Measurements from ENCODE around the gene DALRD3.
"Not testable (repeated sequence)": the region's sequence is repeated elsewhere in the genome, so short reads cannot be mapped to it uniquely, and the experiment has no call there.

The DALRD3 gene

DNA sequence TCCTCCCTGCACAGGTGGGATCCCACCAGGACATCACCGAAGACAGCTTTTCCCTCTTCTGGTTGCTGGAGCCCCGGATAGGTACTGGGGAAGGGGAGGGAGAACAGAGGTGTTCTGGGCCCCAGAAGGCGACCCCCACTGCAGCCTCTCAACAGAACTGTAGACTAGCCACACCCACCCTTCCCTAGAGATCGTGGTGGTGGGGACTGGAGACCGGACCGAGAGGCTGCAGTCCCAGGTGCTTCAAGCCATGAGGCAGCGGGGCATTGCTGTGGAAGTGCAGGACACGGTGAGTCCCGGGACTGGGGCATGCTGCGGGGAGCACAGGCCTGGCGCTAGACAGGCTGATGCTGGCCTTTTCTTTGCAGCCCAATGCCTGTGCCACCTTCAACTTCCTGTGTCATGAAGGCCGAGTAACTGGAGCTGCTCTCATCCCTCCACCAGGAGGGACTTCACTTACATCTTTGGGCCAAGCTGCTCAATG, 4.3 kb upstream of the DALRD3 start:
- no peak for FAIRE-seq
- DNase-seq (ENCODE audit: extremely low spot score, insufficient read length, low read depth), result no peak

DNA sequence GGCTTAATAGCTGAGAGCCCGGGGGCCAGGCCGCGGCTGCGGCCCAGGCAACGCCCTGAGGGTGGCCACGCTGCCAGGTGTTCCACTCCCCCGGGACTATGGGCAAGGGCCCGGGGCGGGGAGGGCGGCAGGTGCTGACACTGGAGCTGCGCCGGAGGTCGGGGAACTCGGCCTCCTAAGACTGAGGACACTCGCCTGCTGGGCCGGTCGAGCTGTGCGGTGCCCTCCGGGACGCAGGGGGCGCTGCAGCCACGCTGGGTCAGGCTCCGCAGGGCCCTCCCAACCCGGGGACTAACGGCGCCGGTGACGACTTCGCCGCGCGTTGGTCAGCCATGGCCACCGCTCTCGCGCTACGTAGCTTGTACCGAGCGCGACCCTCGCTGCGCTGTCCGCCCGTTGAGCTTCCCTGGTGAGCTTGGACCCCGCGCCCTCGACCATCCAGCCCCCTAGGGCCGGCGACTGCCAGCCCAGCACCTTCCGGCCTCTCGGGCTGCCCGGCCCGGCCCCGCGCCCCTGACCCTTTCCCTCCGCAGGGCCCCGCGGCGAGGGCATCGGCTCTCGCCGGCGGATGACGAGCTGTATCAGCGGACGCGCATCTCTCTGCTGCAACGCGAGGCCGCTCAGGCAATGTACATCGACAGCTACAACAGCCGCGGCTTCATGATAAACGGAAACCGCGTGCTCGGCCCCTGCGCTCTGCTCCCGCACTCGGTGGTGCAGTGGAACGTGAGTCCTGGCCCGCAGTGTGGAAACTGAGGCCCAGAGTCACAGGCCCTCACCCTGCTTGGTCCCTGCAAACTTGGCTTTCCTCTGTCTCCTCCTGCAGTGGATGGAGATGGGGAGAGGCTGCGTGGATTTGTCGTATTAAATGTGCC, 3.7 kb upstream of the DALRD3 start, which contains the start of gene NDUFAF3:
TSS of gene NDUFAF3 (plus strand) at position 309 of the 875 bp plus-strand sequence. CDS start at position 333, 24 bp downstream.
- FAIRE-seq (no peak), DNase-seq (ENCODE audit: extremely low spot score, insufficient read length, low read depth) (peak; percentile 75)

DNA sequence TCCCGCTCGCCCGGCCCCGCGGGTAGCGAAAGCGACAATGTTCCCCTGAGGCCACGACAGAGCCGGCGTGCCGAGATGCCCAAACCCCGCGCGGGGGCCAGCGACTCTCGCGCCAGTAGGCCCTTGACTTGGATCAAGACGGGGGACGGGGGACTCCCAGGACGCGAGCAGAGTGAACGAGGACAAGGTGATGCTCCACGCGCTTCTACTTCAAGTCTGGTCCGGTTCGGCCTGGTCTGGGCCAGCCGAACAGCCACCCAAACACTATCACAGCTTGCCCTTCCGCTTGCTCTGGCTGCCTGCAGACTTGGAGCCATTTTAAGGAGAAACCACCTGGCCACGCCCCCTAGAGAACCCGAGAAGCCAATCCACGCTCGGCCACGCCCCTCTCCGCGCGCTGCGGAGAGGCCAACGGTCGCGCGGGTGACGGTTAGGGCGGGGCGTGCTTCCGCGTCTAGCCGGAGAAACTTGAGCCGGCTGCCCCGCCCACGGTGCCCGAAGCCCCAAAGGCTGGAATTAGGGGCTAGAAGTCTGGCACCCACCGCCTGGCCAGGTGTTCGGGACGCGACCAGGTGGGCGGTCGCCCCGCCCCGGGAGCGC, 2.9 kb upstream of the DALRD3 start:
- FAIRE-seq (peak; percentile 96), DNase-seq (ENCODE audit: extremely low spot score, insufficient read length, low read depth) (peak; percentile 87)

DNA sequence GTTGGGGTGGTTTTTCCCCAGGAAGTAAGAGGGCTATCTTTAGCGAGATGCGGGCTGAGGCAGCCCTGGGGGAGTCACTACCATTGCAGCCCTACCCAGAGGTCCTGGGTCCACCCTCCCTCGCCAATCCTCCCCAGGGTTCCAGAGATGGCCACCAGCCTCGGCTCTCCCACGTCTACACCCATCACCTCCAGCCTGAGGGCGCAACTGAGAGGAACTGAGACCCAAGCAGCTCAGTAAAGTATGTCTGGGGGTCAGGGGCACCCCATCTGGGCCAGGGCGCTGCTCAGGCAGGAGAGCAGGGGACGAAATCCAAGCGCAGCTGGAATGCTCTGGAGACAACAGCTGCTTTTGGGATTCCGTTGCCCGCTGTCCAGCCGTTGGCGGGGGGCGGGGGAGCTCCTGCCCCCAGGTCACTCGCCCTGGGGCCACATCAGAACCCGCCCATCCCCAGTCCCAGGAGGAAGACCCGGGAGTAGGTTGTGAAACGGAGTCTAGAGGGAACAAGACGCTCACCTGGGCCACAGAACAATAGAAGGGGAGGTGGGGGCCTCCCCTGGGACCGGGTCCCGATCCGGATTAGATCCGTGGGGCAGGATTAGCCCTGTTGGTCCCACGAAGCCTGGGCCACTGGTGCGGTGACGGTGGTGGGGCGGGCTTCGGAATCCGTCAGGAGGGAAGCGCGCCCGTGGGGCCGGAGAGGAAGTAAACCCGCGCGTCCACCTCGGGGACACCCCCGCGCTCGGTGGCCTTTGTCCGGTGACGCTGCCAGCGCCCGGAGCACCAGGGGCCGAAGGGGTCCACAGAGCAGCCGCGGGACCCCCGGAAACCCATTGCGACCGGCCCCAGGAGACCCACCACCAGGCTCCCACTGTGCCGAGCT, 2.2 kb upstream of the DALRD3 start:
- FAIRE-seq (peak; percentile 67), DNase-seq (ENCODE audit: extremely low spot score, insufficient read length, low read depth) (no peak)

DNA sequence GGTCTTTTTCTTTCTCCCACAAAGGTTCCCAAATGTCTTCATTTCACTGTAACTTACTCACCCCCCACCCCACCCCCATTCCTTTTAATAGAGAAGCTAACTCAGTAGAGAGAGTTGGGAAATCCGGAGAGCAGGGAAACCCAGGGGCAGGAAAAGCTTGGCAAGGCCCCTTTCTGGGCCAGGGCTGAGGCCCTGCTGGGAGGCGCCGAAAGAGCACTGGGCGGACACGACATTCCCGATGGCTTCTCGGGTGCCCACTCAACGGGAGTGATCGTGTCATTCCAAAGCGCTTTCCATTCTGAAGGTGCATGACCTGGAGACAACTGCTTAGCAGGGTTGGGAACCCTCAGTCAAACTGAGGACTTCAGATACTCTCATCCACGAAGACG, 1.6 kb upstream of the DALRD3 start:
- no peak for DNase-seq (ENCODE audit: extremely low spot score, insufficient read length, low read depth)
- no peak for FAIRE-seq

DNA sequence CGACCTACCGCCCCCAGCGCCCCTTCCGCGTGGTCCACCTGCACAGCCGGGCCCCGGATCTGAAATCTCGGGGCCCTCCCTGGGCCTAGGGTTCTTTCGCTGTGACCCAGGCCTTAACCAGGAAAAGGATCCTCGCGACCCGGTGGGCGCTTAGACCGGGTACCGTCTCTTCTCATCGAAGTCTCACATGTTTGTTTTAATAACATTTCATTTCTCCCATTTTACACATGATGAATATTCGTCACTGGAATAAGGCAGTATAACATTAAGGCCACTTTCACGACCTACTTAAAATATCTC, 277 bp upstream of the DALRD3 start:
- no peak for FAIRE-seq
- no peak for DNase-seq (ENCODE audit: extremely low spot score, insufficient read length, low read depth)

DNA sequence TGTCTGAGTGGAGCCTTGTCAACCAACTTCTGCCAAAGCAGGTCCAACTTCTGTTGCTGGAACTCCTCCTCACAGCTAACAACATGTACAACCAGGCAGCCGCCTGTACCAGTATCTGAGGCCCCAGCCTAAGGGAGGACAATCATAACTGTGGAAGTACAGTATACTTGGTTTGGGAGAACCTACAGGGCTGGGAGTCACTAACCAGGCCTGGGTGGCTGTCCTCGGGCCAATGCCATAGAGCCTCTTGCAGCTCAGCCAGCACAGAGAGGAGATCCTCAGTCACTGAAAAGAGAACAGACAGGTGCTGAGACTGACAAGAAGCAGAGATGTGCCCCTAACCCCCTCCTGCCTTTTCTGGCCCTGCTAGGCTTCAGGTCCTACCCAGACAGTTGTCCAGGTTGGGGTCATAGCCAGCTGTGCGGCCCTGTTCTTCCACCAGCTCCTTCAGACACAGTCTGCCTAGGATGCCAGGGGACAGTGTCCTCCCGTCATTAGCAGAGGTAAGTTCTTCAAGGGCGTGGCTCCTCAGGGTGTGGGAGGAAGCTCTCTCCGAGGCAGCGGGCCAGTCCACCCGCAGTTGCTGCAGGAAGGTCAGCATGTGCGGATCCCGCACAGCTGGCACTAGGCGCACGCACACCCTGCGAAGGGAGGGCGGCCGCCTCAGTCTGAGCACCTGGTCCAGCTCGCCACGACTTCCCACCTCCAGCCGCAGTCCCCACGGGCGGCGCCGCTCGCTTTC, 980 bp downstream of the DALRD3 start:
- FAIRE-seq (no peak), DNase-seq (ENCODE audit: extremely low spot score, insufficient read length, low read depth) (no peak)

DNA sequence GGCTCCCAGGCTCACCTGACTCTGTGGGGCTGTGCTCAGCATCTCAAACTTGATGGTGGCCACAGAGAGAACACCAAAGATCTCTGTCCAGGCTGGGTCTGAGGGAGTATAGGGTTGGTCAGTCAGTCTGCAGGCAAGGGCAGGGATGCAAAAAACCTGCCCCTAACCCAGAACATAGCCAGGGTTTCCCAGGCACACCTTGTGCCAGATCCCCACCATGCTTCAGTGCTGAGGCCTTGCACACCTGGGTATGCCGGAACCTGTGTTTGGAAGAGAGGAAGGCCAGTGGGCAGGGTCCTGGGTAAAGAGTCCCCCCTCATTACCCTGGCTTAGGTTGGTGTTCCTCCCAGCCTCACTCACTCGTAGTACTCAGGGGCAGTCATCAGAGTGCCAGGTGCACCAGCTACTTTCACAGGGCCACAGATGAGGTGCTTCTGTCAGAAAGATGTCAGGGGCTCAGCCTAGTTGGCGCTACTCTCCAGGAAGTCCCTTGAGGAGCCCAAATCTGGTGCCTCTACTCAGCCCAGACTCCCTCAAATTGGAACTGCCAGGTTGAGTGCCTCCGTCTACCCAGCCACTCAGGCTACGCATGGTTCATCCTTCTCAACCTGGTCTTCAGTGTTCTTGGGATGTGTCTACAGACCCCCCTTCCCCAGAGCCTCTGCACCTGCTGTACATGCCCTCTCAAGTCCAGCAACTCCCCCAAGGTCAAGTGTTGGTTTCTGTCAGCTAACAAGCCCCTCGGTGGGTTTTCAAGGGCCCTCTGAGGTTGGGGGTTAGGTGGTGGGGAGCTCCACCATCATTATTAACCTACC, 1.8 kb downstream of the DALRD3 start:
- no peak for FAIRE-seq
- no peak for DNase-seq (ENCODE audit: extremely low spot score, insufficient read length, low read depth)

DNA sequence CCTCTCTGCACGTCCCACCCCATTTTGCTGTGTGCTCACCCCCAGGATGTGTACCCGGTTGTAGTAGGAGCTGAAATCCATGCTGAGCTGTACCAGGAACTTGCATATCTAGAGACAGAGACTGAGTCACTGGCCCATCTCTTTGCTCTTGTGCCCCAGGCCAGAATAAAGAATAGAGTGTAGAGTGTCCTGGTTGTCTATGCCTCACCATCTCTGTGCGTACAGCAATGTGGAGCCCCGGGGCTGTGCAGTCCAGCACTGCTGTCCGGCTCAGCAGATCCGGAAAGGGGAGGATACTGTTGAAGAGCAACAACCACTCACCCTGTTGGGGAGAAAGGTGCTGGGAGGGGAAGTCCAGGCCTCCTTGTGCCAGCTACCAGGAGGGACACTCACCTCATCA, 2.6 kb downstream of the DALRD3 start:
- FAIRE-seq (no peak), DNase-seq (ENCODE audit: extremely low spot score, insufficient read length, low read depth) (no peak)

DNA sequence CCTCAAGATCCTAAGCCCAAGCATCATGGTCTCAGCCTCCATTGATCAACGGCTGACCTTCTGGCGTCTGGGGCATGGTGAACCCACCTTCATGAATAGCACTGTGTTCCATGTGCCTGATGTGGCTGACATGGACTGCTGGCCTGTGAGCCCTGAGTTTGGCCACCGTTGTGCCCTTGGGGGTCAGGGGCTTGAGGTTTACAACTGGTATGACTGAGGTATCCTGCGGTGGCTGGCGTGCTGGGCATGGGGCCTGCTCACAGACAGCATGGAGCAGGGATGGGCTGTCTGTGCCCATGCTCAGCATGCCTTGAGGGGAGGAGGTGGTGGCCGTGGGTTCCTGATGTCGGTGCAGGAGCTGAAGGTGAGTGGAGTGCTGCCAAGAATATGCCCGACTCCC, 3.3 kb downstream of the DALRD3 start:
- FAIRE-seq (no peak), DNase-seq (ENCODE audit: extremely low spot score, insufficient read length, low read depth) (no peak)

DNA sequence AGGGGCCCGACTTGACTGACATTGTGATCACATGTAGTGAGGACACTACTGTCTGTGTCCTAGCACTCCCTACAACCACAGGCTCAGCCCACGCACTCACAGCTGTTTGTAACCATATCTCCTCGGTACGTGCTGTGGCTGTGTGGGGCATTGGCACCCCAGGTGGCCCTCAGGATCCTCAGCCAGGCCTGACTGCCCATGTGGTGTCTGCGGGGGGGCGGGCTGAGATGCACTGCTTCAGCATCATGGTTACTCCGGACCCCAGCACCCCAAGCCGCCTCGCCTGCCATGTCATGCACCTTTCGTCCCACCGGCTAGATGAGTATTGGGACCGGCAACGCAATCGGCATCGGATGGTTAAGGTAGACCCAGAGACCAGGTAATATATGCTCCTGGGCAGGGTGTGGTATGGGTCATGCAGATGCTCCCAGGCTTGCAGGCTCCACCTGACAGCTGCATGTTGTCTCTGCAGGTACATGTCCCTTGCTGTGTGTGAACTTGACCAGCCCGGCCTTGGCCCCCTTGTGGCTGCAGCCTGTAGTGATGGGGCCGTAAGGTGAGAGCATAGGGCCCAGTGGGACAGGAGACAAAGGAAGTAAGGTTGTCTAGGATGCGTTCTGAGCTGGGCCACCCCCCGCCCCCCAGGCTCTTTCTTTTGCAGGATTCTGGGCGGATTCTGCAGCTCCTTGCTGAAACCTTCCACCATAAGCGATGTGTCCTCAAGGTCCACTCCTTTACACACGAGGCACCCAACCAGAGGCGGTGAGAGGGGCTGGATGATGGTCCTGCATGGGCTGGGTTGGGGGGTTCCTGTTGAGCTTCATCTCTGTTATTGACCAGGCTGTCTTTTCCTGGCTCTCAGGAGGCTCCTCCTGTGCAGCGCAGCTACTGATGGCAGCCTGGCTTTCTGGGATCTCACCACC, 4.4 kb downstream of the DALRD3 start:
- DNase-seq (ENCODE audit: extremely low spot score, insufficient read length, low read depth) (no peak), FAIRE-seq (peak; percentile 53)

DNA sequence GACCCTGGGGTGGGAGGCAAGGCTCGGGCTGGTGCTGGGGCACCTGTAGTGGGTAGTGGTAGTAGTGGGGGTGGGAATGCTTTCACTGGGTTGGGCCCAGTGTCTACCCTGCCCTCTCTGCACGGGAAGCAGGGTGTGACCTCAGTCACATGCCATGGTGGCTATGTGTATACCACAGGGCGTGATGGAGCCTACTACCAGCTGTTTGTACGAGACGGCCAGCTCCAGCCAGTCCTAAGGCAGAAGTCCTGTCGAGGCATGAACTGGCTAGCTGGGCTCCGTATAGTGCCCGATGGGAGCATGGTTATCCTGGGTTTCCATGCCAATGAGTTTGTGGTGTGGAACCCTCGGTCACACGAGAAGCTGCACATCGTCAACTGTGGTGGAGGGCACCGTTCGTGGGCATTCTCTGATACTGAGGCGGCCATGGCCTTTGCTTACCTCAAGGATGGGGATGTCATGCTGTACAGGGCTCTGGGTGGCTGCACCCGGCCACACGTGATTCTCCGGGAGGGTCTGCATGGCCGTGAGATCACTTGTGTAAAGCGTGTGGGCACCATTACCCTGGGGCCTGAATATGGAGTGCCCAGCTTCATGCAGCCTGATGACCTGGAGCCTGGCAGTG, 5.2 kb downstream of the DALRD3 start:
- DNase-seq (ENCODE audit: extremely low spot score, insufficient read length, low read depth), result no peak
- FAIRE-seq, result no peak

DNA sequence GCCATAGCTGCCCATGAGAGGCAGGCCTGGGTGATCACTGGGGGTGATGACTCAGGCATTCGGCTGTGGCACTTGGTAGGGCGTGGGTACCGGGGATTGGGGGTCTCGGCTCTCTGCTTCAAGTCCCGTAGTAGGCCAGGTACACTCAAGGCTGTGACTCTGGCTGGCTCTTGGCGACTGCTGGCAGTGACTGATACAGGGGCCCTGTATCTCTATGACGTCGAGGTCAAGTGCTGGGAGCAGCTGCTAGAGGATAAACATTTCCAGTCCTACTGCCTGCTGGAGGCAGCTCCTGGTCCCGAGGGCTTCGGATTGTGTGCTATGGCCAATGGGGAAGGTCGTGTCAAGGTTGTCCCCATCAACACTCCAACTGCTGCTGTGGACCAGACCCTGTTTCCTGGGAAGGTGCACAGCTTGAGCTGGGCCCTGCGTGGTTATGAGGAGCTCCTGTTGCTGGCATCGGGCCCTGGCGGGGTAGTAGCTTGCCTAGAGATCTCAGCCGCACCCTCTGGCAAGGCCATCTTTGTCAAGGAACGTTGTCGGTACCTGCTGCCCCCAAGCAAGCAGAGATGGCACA, 5.9 kb downstream of the DALRD3 start:
- FAIRE-seq, result no peak
- no peak for DNase-seq (ENCODE audit: extremely low spot score, insufficient read length, low read depth)

DNA sequence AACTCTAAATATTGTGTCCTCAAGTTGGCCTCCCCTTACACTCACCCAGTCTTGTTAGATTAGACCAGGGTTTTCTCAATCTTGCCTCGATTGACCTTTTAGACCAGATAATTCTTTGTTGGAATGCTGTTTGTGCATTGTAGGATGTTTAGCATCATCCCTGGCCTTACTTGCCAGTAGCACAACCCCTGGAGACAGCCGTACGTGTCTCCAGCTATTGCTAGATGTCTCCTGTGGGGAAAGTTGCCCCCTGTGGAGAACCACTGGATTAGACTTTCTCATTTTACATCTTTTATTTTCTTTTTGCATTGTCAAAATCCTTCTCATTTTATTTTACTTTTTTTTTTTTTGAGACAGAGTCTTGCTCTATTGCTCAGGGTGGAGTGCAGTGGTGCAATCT, 9.0 kb downstream of the DALRD3 start:
- no peak for DNase-seq (ENCODE audit: extremely low spot score, insufficient read length, low read depth)
- FAIRE-seq, result no peak

DNA sequence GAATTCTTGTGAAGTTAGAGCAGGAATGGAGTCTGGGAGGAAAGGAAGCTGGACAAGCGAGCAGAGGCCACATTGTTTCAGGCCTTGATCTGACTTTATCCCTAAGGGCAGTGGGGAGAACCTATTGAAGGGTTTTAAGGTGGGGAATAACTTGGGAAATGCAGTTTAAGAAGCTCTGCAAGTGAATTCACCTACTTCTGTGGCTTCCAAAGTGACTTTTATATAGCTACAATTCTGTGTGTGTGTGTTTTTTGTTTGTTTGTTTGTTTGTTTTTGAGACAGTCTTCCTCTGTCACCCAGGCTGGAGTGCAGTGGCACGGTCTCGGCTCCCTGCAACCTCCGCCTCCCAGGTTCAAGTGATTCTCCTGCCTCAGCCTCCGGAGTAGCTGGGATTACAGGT, 9.8 kb downstream of the DALRD3 start:
- FAIRE-seq; DNase-seq (ENCODE audit: extremely low spot score, insufficient read length, low read depth): not testable (repeated sequence)

DNA sequence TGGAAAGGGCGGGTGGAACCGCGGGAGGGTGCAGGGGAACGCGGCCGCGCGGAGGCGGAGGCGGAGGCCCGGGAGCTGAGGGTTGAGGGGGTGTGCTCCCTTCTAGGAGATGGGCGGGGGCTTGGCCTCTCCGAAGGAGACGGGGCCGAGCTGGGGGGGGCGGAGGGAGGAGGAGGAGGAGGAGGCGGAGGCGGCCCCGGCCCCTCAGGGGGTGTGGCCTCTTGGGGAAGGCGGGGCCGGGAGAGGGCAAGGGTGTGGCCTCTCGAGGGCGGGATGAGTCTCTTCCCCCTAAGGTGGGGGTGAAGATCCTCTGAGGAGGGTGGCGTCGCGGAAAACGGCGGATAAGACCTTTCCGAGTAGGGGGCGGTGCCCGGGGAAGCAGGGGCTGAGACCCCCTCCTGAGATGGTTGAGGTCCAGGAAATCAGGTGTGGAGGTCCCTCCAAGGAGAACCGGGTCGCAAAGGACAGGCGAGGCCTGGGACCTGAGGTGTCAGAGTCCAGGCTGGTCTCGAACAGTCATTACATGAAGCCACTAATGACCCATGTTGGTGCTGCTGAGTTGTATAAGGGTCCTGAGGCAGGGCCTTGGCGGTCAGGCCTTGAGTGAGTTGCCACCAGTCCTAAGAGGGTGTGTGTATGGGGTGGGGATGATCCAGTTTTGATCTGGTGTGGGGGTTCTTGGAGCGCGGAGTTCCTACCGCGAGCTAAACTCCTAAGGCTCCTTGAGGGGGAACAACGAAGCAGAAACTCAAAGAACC, 10.4 kb downstream of the DALRD3 start:
- FAIRE-seq, result peak; percentile 87
- DNase-seq (ENCODE audit: extremely low spot score, insufficient read length, low read depth), result peak; percentile 77
